Neuronal stem cell (in vitro differentiated cells): ENCODE results near the gene CHST11.

ENCODE experiments used
- DNase-seq: peaks from one replicate; pipeline ENCODE4 v3.0.0-alpha.2; 2013; ENCODE audit warnings: low spot score
- H2AFZ ChIP-seq: one replicate; pipeline ENCODE4 v1.6.1; 2013; ENCODE audit warnings: mild to moderate bottlenecking, low read length, inconsistent platforms
- H2AK5ac ChIP-seq: 2 replicates; pipeline ENCODE4 v1.6.1; 2013; ENCODE audit warnings: low read depth, mild to moderate bottlenecking, inconsistent platforms, low read length, moderate library complexity, mixed read lengths
- H2BK120ac ChIP-seq: 2 replicates; pipeline ENCODE4 v1.6.1; 2013; ENCODE audit warnings: low read depth, mild to moderate bottlenecking, inconsistent platforms, low read length, moderate library complexity, mixed read lengths
- H2BK12ac ChIP-seq: one replicate; pipeline ENCODE4 v1.6.1; 2013; ENCODE audit warnings: low read length, inconsistent platforms
- H2BK15ac ChIP-seq: 2 replicates; pipeline ENCODE4 v1.6.1; 2013; ENCODE audit warnings: mild to moderate bottlenecking, low read length, inconsistent platforms, mixed read lengths
- H2BK5ac ChIP-seq: one replicate; pipeline ENCODE4 v1.6.1; 2013; ENCODE audit warnings: inconsistent platforms, mild to moderate bottlenecking, low read length, moderate library complexity
- H3K14ac ChIP-seq: one replicate; pipeline ENCODE4 v1.6.1; 2013; ENCODE audit warnings: low read length, inconsistent platforms
- H3K18ac ChIP-seq: 2 replicates; pipeline ENCODE4 v1.6.1; 2013; ENCODE audit warnings: low read length, inconsistent platforms
- H3K23ac ChIP-seq: 2 replicates; pipeline ENCODE4 v1.6.1; 2013; ENCODE audit warnings: low read depth, mild to moderate bottlenecking, mixed read lengths, low read length, inconsistent platforms; ENCODE audit not compliant: poor library complexity
- H3K27ac ChIP-seq: replicated peaks from 3 replicates; pipeline ENCODE4 v1.5.1; 2013; ENCODE audit warnings: low read length, inconsistent platforms
- H3K27me3 ChIP-seq, 3 experiments: 2 replicates each; pipeline ENCODE4 v1.6.1; 2013; ENCODE audit warnings: low read length in 3 of 3, mild to moderate bottlenecking in 2 of 3, inconsistent platforms in 1 of 3, low read depth in 1 of 3, mixed read lengths in 1 of 3, moderate library complexity in 1 of 3; ENCODE audit not compliant: control insufficient read depth in 3 of 3, insufficient read depth in 3 of 3
- H3K36me3 ChIP-seq, 2 donors: replicated peaks in 1 of 2; 2 replicates each; pipeline ENCODE4 v1.6.1; 2013; ENCODE audit warnings: low read length in 2 of 2; ENCODE audit not compliant: control insufficient read depth in 2 of 2, insufficient read depth in 2 of 2
- H3K4ac ChIP-seq: 2 replicates; pipeline ENCODE4 v1.6.1; 2013; ENCODE audit warnings: inconsistent platforms, mild to moderate bottlenecking, low read length, moderate library complexity
- H3K4me1 ChIP-seq, 2 donors: 1 replicate in 1 of 2; 2 replicates in 1 of 2; pipeline ENCODE4 v1.6.1; 2013; ENCODE audit warnings: low read length in 2 of 2, low read depth in 1 of 2; ENCODE audit not compliant: control insufficient read depth in 2 of 2, insufficient read depth in 1 of 2
- H3K4me2 ChIP-seq: one replicate; pipeline ENCODE4 v1.6.1; 2013; ENCODE audit warnings: mild to moderate bottlenecking, low read length, inconsistent platforms; ENCODE audit not compliant: insufficient read depth, poor library complexity, severe bottlenecking
- H3K4me3 ChIP-seq, 2 donors: 2 replicates each; pipeline ENCODE4 v1.5.1; 2013; ENCODE audit warnings: low read length in 2 of 2, mild to moderate bottlenecking in 2 of 2, inconsistent platforms in 1 of 2, moderate library complexity in 1 of 2
- H3K79me1 ChIP-seq: one replicate; pipeline ENCODE4 v1.6.1; 2013; ENCODE audit warnings: low read depth, mild to moderate bottlenecking, inconsistent platforms, low read length, moderate library complexity
- H3K9ac ChIP-seq: one replicate; pipeline ENCODE4 v1.6.1; 2013; ENCODE audit warnings: mild to moderate bottlenecking, low read depth, low read length, inconsistent platforms; ENCODE audit not compliant: poor library complexity
- H3K9me3 ChIP-seq, 2 donors: replicated peaks in 1 of 2; 2 replicates each; pipeline versions ENCODE3 to v1.6.1; 2013; ENCODE audit warnings: low read length in 2 of 2, mild to moderate bottlenecking in 2 of 2, inconsistent platforms in 1 of 2, low read depth in 1 of 2, mixed read lengths in 1 of 2, moderate library complexity in 1 of 2; ENCODE audit not compliant: control insufficient read depth in 2 of 2, insufficient read depth in 1 of 2
- H4K8ac ChIP-seq: one replicate; pipeline ENCODE4 v1.6.1; 2013; ENCODE audit warnings: low read depth, mild to moderate bottlenecking, inconsistent platforms, low read length, moderate library complexity
- H4K91ac ChIP-seq: one replicate; pipeline ENCODE4 v1.6.1; 2013; ENCODE audit warnings: low read length, low read depth, mild to moderate bottlenecking, inconsistent platforms; ENCODE audit not compliant: poor library complexity
- WGBS, 2 donors: extraction: QIAGEN DNeasy Blood & Tissue Kit; methylation state at CpG; one replicate each; pipeline ENCODE4 v1.1.7; 2013; ENCODE audit warnings: missing lambda C conversion rate in 2 of 2, mixed read lengths in 1 of 2; ENCODE audit not compliant: insufficient read length in 2 of 2, insufficient replicate concordance in 1 of 2; ENCODE audit errors: extremely low coverage in 2 of 2; 5-methylcytosine and 5-hydroxymethylcytosine counted together

The CHST11 gene

GRCh38 chr12:104457746-104458693 lies 1.3 kb downstream of the CHST11 start:
- H3K27ac ChIP-seq, result peak overlapping the region; percentile 90
- H2BK12ac ChIP-seq, result peak overlapping the region; percentile 50
- peak overlapping the region; percentile 98 for H2AFZ ChIP-seq
- DNase-seq, result no peak
- no peak overlapping the region for H4K8ac ChIP-seq
- peaks cover 0 to 18% (median 5%) of the 10 kb centered on the region in 3 experiments for H3K27me3 ChIP-seq
- no peaks in the 10 kb centered on the region for H3K9me3 ChIP-seq
- peak overlapping the region; percentile 86 for H3K23ac ChIP-seq
- H3K36me3 ChIP-seq, result no peaks in the 10 kb centered on the region
- peak overlapping the region; percentile 90 for H3K14ac ChIP-seq
- H2BK120ac ChIP-seq, result peak overlapping the region; percentile 48
- peak overlapping the region; percentile 81 to 96 for H3K4me3 ChIP-seq
- peak overlapping the region; percentile 97 for H3K18ac ChIP-seq
- H2BK15ac ChIP-seq, result peak overlapping the region; percentile 77
- peak overlapping the region; percentile 66 for H2AK5ac ChIP-seq
- peaks cover 9 to 14% of the 10 kb centered on the region in 2 donors for H3K4me1 ChIP-seq
- WGBS, 2 donors, result no CpG with 5 or more reads among the region's 71 CpGs
- H4K91ac ChIP-seq, result no peak overlapping the region
- peak overlapping the region; percentile 87 for H3K9ac ChIP-seq
- H3K4ac ChIP-seq, result no peak overlapping the region
- peaks cover 3% of the 10 kb centered on the region for H3K79me1 ChIP-seq
- peak overlapping the region; percentile 94 for H3K4me2 ChIP-seq
- peak overlapping the region; percentile 60 for H2BK5ac ChIP-seq

GRCh38 chr12:104458694-104459367 lies 2.1 kb downstream of the CHST11 start:
- Histone ChIP-seq H4K8ac (no peak overlapping the region), H4K91ac (no peak overlapping the region), H3K14ac (peak overlapping the region; percentile 90), H2AFZ (peak overlapping the region; percentile 98), H3K23ac (no peak overlapping the region), H3K36me3 (no peaks in the 10 kb centered on the region), H3K4me2 (peak overlapping the region; percentile 94), H3K9ac (peak overlapping the region; percentile 79), H3K27me3 (peaks cover 0 to 14% (median 5%) of the 10 kb centered on the region in 3 experiments), H3K4me3 (peak overlapping the region; percentile 81 to 96), H3K79me1 (peaks cover 3% of the 10 kb centered on the region), H3K9me3 (no peaks in the 10 kb centered on the region), H3K18ac (peak overlapping the region; percentile 95), H2BK15ac (no peak overlapping the region), H2BK5ac (no peak overlapping the region), H2AK5ac (peak overlapping the region; percentile 66), H2BK120ac (no peak overlapping the region), H2BK12ac (no peak overlapping the region), H3K4ac (no peak overlapping the region), H3K27ac (no peak overlapping the region), H3K4me1 (peaks cover 9 to 14% of the 10 kb centered on the region in 2 donors)
- no peak for DNase-seq
- WGBS, 2 donors, result no CpG with 5 or more reads among the region's 21 CpGs

- H3K18ac ChIP-seq, result no peak overlapping the region
- no peaks in the 10 kb centered on the region for H3K9me3 ChIP-seq
- H2AFZ ChIP-seq, result no peak overlapping the region
- no peak overlapping the region for H3K4me2 ChIP-seq
- no peak overlapping the region for H2BK120ac ChIP-seq
- H3K14ac ChIP-seq, result no peak overlapping the region
- no peak overlapping the region for H2AK5ac ChIP-seq
- peak overlapping the region in 1 of 2 donors; percentile 81 for H3K4me3 ChIP-seq
- H2BK5ac ChIP-seq, result no peak overlapping the region
- DNase-seq, result no peak
- H4K91ac ChIP-seq, result no peak overlapping the region
- peaks cover 9 to 14% of the 10 kb centered on the region in 2 donors for H3K4me1 ChIP-seq
- WGBS, 2 donors, result no CpG with 5 or more reads among the region's 7 CpGs
- no peak overlapping the region for H4K8ac ChIP-seq
- no peaks in the 10 kb centered on the region for H3K36me3 ChIP-seq
- no peak overlapping the region for H2BK12ac ChIP-seq
- H3K79me1 ChIP-seq, result peaks cover 3% of the 10 kb centered on the region
- H3K27me3 ChIP-seq, result peaks cover 0 to 12% (median 5%) of the 10 kb centered on the region in 3 experiments
- H3K9ac ChIP-seq, result no peak overlapping the region
- H3K4ac ChIP-seq, result no peak overlapping the region
- H3K23ac ChIP-seq, result no peak overlapping the region
- H2BK15ac ChIP-seq, result no peak overlapping the region
- H3K27ac ChIP-seq, result no peak overlapping the region
Measured at GRCh38 chr12:104459368-104459909, 2.7 kb downstream of the CHST11 start.
